Measurements from ENCODE around the gene FAM24B.
"Not testable (repeated sequence)": the region's sequence is repeated elsewhere in the genome, so short reads cannot be mapped to it uniquely, and the experiment has no call there.

The FAM24B gene, protein sequence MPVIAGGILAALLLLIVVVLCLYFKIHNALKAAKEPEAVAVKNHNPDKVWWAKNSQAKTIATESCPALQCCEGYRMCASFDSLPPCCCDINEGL

DNA sequence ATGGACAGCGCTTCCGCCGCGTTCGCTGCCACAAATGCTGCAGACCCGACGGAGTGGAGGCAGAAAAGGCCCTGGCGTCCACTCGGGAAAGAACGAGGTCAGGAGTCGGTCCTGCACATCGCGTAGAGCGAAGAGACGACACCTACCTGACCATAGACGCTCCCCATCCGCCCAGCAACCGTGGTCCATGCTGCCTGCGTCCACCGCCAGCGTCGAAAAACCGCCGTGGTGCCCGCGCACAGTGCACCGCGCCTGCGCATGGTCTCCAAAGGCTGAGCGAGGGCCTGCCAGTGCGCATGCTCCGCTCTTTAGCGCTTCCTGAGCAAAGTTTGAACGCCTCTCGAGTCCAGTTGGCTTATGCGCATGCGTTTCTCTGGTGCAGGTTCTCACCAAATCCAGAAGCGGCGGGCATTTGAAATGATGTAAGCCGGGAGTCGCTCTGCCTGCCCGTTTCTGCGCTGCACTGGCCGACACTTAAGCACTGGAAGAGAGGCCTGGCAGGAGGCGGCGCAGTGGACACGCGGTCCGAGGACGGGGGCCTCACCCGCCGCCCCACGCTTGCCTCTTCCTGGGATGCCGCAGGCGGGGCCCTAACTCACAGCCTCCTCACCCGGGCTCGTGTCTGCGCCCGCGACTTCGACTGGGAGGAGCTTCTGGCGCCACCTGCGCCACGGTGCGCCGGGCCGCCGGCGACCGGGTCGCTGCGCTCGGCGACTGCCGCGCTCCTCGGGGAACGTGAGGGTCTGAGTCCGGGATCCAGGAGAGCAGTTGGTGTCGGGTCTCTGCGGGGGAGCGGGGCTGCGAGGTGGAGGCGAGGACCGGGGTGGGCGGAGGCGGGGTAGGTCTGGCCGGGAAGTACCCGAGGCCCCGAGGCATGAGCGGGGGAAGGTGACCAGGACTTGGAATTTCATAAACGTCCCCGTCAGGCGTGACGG is at the start of gene FAM24B:
Gene FAM24B (minus strand): TSS at position 243 of the 935 bp plus-strand sequence. CDS start 29,066 bp downstream, outside the sequence.
- DNase-seq (ENCODE audit: low read depth in 2 of 2, low spot score in 1 of 2) = peak; percentile 75 to 94

DNA sequence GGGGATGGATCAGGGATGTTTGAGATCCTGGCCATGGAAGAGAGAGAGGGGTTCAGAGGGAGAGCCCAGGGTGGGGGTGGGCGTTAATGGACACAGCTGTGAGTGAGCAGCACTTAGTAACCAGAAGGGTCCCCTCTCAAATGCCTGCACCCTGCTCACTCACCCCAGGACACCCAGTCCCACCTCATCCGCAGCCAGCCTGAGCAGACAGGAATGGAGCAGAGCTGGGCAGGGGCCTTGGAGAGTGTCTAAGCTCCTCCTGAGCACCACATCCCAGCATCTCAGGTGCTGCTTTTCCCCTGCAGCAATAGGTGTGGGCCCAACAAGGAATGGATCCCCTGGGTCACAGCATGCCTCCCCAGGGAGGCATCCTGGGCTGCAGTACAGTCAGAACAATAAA is 36.3 kb upstream of the FAM24B start:
- no peak for DNase-seq (ENCODE audit: low read depth in 2 of 2, low spot score in 1 of 2)

DNA sequence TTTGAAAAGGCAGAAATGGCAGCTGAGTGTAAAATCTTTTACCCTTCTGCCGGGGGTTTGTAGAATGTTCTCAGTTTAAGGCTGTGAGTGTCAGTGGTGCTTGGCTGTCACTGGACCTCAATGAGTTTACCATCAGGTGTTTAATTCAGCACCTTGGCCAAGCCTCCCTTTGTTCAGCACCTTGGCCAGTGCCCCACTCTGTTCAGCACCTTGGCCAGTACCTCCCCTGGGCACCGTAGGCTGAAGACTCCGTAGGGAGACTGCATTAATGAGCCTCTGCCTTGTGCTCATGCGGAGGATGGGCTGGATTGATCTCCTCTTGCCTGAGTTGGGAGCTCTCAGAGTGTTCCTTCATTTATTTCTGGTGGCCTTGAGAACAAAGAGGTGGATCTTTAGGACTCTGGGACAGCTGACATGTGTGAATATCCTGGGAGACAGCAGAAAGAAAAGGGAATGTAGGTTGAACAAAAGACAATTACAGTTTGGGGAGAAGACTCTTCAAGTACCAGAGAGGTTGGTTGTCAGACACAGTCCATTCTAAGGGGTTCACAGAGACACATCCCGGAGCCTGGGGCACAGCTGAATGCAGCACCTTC is 32.6 kb upstream of the FAM24B start:
- DNase-seq (ENCODE audit: low read depth in 2 of 2, low spot score in 1 of 2) = peak in 1 of 2 donors; percentile 6

DNA sequence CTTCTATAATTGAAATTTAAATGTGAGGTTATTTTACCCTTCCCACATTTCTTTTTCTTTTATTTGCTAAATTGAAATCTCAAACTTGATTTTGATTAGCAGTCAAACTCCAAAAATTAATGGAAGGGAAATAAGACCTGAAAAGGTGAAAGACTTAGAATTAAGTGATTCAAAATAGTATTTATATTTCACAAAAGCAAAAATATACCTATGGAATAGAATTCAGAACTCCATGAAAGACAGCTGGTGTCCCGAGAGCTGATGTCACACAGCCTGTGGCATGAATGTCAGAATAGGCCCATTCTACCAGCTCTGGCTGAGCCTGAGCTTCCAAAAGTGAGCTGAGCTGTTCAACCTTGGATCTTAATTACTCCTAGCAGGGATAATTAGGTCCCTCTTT is 30.9 kb upstream of the FAM24B start, which contains the start of gene FAM24A:
Gene FAM24A (plus strand): TSS at position 301 of the 400 bp plus-strand sequence. CDS start 1,025 bp downstream, outside the sequence.
- no peak for DNase-seq (ENCODE audit: low read depth in 2 of 2, low spot score in 1 of 2)

DNA sequence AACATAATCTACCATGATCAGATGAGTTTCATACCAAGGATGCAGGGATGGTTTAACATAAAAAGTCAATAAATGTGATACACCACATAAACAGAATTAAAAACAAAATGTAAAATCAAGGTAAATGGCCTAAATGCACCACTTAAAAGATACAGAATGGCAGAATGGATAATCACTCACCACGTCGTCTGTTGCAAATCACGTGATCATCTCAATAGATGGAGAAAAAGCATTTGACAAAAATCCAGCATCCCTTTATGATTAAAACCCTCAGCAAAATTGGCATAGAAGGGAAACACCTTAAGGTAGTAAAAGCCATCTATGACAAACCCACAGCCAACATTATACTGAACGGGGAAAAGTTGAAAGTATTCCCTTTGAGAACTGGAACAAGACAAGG is 24.5 kb upstream of the FAM24B start:
- not testable (repeated sequence) for DNase-seq (ENCODE audit: low read depth in 2 of 2, low spot score in 1 of 2)

DNA sequence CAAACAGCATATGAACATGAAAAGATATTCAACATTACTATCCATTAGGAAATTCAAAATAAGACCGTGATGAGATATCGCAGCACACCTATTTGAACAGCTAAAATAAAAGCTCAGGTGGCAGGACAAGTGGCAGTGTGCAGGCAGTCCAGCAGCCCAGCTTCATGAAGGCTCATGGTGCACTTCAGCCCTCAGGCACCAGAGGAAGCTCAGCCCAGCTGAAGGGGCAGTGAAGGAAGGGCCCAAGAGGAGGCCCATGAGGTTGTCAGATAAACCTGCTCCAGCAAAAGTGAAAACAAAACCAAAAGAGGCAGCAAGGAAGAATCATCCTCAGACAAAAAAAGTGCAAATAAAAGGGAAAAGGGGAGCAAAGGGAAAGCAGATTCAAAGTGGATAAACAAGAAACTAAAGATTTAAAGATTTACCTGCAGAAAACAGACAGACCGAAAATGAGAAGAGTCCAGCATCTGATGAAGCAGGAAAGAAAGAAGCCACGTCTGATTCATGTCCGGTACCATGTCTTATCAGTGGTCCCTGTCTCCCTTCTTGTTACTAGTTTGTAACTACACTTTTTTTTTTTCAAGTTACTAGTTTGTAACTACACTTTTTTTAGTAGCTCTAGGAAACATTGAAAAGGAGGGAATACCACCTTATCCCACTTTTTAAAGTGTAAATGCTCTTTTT is 15.0 kb upstream of the FAM24B start:
- DNase-seq (ENCODE audit: low read depth in 2 of 2, low spot score in 1 of 2) = no peak

DNA sequence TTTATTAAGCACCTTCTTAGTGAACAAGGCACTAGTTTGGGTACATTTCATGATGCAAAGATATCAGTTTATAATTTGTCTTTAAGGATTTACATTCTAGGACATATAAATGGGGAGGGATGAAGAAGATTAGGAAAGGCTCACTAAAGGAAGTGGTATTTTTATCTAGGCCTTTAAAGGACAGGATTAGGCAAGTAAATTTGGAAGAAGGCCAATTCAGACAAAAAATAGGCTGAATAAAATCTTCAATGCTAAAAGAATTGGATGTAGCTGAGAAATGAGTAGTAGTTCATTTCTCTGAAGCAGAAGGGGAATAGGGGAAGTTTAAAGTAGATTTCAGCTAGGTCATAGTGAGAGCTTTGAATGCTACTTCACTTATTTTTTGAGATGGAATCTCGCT is 4.8 kb upstream of the FAM24B start:
- no peak for DNase-seq (ENCODE audit: low read depth in 2 of 2, low spot score in 1 of 2)

DNA sequence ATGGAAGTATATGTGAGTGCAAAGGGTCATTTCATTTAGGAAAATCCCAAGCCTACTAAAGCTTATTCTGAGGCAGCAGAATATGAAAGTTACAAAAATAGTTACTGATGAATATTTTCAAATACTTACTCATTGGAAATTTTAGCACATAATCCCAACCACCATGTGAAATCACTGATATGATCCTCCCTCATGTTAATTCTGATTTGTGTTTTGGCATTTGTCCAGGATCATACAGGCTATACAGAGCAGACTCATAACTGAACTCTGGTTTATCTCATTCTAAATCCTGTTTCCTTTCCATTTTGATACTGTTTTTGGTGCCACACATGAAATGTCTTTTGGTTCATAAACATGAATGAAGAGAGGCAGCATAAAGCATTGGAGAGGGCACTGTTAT is 3.4 kb upstream of the FAM24B start:
- no peak for DNase-seq (ENCODE audit: low read depth in 2 of 2, low spot score in 1 of 2)

DNA sequence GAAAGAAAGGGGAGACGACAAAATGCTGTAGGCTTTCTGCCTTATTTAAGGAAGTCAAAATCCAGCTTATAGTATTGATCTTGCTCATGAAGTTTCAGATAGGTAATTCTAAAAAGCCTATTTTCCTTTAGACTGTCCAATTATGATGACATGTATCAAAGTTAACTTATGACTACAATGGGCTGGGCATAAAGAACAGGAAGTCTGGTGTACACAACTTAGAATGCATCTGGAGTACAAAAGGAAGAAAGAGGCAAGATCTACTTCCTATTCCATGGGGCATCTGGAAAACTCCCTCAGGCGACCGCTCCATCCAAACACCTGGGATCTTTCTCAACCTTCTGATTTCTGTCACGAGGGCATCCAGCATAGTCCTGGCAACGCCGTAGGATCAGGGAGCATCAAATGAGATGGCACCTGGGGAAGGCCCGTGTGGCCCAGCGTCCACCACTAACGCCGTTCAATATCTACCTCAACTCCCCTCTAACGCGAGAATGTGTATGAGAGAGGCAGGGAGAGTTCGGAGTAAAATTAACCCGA is 512 bp downstream of the FAM24B start:
- DNase-seq (ENCODE audit: low read depth in 2 of 2, low spot score in 1 of 2) = no peak

DNA sequence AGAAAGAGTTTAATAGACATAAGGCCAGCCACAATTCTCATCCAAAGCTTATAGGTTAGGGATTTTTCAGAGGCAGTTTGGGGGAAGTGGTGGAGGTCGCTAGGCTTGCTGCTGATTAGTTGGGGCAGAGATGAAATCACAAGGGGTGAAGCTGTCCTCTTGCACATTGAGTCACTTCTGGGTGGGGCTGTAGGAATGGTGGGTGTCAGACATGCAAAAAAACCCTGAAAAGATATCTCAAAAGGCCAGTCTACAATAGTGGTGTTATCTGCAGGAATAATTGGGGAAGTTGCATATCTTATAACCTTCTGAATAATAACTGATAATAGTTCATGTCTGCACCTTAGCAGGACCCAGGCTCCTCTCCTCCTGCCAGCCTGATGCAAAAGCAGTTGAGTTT is 2.1 kb downstream of the FAM24B start:
- DNase-seq (ENCODE audit: low read depth in 2 of 2, low spot score in 1 of 2) = no peak

DNA sequence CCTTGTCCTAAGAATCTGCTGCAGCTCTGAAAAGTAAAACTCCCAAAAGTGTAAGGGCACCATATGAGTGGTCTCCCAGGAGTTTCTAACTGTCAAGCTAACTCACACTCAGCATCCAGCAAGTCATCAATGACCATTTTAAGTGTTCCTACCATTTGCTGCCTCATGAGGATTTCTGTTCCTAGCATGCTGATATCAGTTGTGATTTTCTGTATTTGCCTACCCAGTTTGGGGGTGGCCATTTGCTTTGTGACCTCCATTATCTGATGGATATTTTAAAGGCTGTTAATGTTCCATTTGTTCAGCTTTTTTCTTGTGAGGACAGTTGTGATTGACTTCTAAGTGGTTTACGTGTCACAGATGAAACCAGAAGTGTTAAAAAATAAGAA is 2.9 kb downstream of the FAM24B start:
- DNase-seq (ENCODE audit: low read depth in 2 of 2, low spot score in 1 of 2) = no peak

DNA sequence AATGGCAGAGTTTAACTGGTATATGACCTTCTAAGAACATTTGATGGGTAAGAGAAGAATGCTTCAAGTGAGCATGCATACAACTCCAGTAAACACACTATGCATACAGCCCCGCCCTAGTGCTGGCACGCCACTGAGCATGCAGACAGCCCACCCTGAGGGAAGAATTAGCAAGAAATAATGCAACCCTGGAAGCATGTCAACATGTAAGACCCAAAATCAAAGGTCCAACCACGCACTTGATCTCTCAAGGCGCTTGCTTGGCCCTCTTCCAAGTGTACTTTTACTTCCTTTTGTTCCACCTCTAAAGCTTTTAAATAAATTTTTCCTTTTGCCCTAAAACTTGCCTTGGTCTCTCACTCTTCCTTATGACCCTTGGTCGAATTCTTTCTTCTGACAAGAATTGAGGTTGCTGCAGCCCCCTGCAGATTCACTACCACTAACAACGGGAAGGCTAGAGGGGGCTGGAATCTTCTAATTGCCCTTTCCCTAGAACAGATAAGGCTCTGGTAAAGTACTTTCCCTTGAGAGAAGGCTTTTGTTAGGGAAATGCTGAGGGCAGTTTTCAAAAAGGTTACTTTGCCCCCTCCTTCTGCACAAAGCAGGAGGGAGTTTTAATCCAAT is 3.4 kb downstream of the FAM24B start:
- no peak for DNase-seq (ENCODE audit: low read depth in 2 of 2, low spot score in 1 of 2)

DNA sequence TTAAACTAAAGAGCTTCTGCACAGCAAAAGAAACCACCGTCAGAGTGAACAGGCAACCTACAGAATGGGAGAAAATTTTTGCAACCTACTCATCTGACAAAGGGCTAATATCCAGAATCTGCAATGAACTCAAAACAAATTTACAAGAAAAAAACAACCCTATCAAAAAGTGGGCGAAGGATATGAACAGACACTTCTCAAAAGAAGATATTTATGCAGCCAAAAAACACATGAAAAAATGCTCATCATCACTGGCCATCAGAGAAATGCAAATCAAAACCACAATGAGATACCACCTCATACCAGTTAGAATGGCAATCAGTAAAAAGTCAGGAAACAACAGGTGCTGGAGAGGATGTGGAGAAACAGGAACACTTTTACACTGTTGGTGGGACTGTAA is 7.4 kb downstream of the FAM24B start:
- not testable (repeated sequence) for DNase-seq (ENCODE audit: low read depth in 2 of 2, low spot score in 1 of 2)

DNA sequence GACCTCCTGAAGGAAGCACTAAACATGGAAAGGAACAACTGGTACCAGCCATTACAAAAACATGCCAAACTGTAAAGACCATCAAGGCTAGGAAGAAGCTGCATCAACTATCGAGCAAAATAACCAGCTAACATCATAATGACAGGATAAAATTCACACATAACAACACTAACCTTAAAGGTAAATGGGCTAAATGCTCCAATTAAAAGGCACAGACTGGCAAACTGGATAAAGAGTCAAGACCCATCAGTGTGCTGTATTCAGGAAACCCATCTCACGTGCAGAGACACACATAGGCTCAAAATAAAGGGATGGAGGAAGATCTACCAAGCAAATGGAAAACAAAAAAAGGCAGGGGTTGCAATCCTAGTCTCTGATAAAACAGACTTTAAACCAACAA is 10.6 kb downstream of the FAM24B start:
- not testable (repeated sequence) for DNase-seq (ENCODE audit: low read depth in 2 of 2, low spot score in 1 of 2)

DNA sequence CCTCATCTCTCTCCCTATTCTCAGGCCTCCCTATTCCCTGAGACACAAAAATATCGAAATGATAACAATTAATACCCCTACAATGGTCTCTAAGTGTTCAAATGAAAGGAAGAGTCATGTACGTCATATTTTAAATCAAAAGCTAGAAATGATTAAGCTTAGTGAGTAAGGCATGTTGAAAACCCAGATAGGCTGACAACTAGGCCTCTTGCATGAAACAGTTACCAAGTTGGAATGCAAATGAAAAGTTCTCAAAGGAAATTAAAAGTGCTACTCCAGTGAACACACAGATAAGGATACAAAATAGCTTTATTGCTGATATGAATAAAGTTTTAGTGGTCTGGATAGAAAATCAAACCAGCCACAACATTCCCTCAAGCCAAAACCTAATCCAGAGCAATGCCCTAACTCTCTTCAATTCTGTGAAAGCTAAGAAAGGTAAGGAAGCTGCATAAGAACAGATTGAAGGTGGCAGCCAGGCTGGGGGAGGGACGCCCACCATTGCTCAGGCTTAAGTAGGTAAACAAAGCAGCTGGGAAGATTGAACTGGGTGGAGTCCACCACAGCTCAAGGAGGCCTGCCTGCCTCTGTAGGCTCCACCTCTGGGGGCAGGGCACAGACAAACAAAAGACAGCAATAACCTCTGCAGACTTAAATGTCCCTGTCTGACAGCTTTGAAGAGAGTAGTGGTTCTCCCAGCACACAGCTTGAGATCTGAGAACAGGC is 12.5 kb downstream of the FAM24B start:
- DNase-seq (ENCODE audit: low read depth in 2 of 2, low spot score in 1 of 2) = not testable (repeated sequence)

DNA sequence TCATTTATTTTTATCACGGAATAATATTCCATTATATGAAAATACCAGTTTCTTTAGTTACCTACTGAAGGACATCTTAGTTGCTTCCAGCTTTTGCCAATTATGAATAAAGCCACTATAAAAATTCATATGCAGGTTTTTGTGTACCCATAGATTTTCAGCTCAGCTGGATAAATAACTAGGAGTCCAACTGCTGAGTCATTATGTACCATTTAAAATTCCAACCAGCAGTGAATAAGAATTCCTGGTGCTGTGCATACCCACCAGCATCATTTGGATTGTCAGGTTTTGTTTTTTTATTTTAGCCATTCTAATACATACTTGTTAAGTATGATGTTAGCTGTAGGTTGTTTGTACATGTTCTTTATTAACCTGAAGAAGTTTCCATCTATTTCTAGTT is 14.5 kb downstream of the FAM24B start:
- no peak for DNase-seq (ENCODE audit: low read depth in 2 of 2, low spot score in 1 of 2)

DNA sequence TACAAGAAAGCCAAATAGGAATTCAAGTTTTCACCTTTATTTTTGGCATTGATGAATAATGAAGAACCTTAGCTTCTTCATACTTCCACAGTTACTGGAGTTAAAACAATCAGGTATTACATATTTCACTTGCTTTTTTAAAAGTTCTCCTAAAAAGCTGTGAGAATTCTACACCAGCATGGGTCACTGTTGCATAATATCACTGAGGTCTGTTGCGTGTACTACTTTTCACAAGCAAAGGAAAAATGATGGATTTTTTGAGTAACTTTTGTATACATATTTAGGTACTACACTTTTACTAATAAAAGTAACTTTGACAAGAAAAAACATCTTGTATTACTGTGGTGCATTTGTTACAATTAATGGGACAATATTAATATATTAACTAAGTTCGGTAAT is 15.2 kb downstream of the FAM24B start:
- no peak for DNase-seq (ENCODE audit: low read depth in 2 of 2, low spot score in 1 of 2)

DNA sequence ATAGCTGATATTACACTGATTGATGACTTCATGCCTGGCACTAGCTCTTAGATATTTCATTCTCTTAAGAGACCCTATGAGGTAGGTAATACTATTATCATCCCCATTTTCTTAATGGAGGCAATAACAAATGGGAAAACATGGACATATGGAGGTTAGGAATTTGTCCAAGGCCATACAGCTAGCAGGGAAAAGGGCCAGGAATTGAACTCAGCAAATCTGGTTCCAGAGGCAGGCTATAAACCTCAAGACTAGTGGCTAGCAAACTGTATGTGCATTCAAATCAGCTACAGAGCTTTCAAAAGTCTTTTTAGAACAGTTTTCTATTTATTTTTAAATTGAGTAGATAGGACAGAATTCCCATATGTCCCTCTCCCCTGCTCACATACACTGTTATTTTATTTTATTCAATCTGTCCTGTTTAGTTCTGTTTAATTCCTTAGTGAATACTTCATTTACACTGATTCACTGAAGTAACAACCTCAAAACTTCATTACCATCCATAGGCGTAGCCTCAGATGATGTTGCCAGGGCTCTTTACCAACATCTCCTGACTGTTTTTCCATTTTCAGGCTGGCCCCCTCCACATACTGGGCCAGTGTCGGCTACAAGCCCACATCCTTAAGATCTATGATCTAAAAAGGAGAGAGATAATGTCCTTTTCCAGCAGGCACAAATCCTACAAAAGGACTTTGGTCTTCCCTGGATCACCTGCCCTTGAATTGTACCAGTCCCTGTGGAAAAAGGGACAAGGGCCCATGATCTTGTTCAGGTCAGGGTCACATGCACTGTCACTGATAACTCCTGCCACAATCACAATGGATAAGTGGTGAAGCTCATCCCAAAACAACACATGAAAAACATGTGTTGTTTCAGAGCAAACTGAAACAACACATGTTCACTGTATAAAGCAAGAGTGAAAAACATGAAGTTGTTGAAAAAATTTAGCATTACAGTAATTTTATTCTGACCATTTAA is 15.9 kb downstream of the FAM24B start:
- no peak for DNase-seq (ENCODE audit: low read depth in 2 of 2, low spot score in 1 of 2)

DNA sequence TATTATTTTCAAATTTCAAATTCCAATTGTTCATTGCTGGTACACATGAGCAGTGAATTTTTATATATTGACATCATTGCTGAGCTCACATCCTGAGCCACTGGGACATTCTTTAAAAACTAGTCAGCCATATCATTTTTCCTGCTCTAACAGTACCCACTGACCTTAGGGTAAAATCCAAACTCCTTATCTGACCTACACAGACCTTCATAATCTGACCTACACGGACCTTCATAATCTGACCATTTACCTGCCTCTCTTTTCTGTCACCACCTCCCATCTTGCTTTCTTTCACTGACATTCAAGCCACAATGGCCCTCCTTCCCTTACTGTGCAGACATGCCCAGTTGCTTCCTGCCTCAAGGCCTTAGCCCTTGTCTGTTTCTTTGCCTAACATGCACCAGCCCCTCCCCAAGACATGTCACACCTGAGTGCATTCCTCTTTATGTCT is 17.6 kb downstream of the FAM24B start:
- no peak for DNase-seq (ENCODE audit: low read depth in 2 of 2, low spot score in 1 of 2)

Data from stimulated activated CD8-positive, alpha-beta memory T cell treated with anti-CD3 and anti-CD28 coated beads, Interleukin-4, amount 100 ng/mL, for 1 hour (primary cell).